HG02885 (cell line): ENCODE data around the gene MCOLN2.
A peak's percentile ranks its signal among the peaks of the same experiment; 100 is the strongest.
"Not testable (repeated sequence)": the region's sequence is repeated elsewhere in the genome, so short reads cannot be mapped to it uniquely, and the experiment has no call there.

Experiments
- ATAC-seq: cut with Tn5 transposase; IDR thresholded peaks from one replicate; pipeline ENCODE4 v1.9.1; 2021; ENCODE audit warnings: mild to moderate bottlenecking; ENCODE audit not compliant: unreplicated experiment, poor library complexity

MCOLN2 gene

DNA sequence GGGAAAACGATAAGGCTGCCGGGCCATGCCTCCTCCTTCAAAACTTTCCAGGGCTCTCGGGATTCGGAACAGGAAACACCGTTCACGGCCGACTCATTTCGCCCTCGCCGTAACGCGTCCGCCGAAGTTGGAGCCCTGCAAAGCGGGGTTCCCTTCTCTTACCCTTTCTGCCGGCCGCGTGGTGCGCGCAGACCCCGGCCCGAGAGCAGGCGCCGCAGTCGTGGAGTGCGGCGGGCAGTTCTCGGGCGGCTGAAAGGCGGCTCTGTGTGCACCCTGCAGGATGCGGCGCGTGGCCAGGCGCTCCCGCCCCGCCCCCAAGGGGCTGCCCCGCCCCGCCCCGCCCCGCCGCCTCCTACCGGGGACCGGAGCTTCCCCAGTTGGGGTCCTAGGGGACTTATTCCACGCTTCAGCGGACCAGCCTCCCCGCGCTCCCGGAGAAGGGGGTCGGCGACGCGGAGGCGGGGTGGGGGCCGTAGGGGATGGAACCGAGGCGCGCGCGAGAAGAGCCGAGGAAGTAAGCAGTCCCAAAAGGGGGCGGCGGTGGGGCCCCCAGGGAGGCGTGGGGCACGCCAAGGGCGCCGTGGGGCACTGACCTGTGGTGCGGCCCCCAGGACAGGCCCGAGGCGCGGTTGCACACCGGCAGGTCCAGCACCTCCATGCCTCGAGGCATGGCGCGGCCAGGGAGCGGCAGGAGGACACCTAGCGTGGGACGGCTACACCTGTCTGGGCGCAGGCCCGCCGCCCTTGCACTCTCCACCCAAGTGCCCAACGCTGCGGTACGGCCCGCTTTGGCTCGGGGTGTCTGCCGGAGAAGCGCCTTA, at the start of gene MCOLN2:
TSS of gene MCOLN2 (minus strand) at position 268 of the 821 bp plus-strand sequence. CDS start at position 27, 241 bp downstream.
- peak; percentile 63 for ATAC-seq

DNA sequence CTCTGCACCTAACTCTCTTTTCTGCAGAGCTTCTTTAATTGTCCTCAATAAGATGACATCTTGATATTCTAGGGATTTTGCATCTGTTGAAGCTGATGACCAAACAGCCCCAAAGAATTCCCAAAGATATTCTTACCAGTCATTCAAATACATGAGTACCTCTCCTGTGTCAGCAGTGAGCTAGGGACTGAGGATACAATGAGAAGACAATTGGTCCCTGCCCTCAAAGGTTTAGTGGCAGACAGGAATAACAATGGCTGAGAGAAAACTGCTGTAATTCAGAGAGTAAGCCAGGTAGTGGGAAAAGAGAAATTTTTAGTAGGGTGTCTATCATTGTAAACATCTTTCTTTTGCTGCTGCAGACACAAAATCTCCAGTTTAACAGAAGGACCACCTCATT, 45.5 kb upstream of the MCOLN2 start:
- no peak for ATAC-seq

DNA sequence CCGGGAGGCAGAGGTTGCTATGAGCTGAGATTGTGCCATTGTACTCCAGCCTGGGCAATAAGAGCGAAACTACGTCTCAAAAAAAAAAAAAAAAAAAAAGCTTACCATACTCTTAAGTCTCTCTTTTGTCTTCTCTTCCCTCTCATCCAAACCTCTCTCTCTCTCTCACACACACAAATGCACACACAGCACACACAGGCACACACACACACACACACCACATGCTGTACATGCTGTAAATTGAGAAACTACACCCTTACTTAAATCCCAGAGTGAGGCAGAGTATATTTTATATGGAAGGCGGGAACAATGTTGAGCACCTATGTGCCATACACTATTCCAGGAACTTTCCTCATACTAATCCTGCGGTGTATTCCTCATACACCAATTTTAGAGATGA, 44.9 kb upstream of the MCOLN2 start:
- ATAC-seq = no peak

DNA sequence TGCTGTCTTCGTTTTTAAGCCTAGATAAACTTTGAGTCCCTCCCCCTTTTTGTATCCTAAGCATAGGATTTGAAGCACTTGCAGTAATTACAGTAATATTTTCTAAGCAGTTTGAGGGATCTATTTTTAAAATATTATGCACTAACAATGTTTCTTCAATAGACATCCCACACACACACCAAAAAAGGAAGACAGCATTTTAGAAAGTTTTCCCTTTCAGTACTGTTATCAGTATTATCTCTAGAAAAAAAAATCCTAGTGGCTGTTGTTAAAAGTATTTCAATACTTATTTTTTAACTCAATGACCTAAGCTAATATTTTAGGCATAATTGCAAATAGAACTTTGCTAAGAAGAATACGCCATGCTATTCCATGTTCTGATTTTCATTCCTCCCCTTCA, 36.3 kb upstream of the MCOLN2 start:
- ATAC-seq = peak; percentile 64

DNA sequence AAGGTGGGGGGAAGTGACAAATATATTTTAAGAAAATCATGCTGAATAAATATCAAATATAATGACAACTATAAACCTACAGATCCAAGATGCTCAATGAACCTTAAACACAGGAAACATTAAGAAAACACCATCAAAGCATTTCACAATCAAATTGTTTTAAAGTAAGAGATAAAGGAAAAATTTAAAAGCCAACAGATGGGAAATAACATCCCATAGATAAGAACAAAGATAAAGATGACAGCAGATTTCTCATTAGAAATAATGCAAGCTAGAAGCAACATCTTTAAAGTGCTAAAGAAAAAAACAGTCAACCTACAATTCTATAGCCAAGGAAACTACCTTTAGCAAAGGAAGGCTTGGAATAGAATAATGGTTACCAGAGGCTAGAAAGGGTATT, 33.6 kb upstream of the MCOLN2 start:
- ATAC-seq = no peak

DNA sequence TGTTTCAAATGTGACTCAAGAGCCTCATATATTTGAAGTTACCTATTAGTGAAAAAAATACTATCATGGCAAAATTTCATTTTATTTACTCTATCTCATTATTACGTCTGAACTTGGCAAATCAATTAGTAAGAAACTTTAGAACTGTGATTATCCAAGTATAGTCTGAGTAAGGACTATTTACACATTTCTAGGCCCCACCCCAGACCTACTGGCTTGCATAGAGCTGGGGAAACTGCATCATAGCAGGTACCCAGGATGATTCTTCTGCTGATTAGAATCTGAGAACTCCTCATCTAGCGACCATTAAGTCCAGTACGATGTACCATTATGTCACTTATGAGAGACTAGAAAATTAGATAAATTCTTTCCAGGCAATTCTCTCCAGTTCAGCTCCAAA, 31.2 kb upstream of the MCOLN2 start:
- no peak for ATAC-seq

DNA sequence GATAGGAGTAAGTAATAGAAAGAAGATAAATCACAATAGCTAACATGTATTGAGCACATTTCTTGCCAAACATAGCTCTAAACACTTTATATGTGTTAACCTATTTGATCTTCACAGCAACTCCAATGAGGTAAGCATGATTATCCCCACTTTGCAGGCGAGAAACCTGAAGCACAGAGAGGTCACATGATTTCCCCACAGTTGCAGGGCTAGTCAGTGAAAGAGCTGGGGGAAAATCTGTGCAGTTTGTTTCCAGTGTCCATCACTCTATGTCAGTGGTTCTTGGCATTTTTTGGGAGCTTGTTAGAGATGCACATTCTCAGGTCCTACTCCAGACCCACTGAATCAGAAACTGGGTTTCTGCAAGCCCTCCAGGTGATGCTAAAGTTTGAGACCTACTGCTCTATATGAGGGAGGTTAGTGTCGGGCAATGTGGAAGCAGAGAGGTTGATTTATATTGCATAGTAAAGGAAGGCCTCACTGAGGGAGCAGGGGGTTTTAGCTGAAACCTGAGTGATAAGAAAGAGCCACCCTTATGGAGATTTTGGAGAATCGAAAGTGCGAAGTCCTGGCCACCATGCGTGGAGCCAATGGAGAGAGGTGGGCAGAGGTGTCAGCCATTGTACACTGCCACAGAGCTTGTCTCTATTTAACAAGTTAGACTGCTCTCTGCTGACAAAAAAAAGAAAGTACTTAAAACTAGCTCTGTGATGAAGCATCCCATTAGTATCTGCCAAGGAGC, 30.5 kb upstream of the MCOLN2 start:
- ATAC-seq = peak; percentile 87

DNA sequence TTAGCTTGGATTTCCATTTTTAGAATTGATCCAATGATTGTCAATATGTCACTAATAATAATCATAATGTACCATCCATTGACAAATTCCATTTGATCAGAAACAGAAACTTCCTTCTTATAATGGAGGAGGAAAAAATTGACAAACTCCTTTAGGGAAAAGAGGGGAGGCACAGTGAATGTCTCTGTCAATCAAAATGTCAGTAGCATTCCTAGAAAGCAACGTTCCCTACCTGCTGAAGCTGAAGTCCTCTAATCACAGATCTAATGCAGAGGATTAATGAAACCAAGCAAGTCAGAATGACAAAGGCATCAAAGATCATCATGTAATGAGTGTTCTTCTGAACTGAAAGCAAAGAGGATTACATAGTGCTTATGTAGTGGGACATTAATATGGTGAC, 29.0 kb upstream of the MCOLN2 start:
- no peak for ATAC-seq

DNA sequence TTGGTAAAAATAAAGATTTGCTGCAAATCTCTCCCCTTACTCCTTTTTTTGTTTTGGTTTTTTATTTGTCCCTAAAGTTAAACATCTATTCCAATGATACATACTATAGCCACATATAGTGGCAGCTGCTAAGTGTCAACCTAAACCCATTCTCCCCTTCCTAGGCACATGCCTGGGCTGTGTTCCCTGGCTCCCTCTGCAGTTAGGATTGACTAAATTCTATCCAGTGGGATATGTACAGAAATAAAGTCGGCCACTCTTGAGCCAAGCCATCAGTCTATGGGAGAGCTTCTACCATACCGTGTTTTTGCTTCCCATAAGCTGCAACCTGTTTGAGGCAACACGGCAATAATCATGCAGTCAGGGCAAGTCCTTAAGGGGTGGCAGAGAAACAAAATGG, 27.8 kb upstream of the MCOLN2 start:
- no peak for ATAC-seq

DNA sequence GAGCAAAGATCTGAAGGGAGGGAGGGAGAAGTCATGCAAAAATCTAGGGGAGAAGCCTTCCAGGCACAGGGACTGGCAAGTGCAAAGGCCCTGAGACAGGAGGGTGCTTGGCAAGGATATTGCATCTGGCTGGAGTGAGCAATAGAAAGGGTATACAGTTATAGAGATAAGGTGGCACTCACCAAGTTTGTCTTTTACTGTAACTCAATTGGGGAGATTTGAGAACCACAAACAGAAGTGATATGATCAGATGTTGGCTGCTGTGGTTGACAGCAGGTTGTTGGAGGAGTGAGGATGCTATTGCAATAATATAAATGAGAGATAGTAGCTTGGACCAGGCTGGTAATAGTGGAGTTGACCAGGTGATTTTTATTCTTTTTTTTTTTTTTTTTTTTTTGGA, 25.8 kb upstream of the MCOLN2 start:
- ATAC-seq = no peak

DNA sequence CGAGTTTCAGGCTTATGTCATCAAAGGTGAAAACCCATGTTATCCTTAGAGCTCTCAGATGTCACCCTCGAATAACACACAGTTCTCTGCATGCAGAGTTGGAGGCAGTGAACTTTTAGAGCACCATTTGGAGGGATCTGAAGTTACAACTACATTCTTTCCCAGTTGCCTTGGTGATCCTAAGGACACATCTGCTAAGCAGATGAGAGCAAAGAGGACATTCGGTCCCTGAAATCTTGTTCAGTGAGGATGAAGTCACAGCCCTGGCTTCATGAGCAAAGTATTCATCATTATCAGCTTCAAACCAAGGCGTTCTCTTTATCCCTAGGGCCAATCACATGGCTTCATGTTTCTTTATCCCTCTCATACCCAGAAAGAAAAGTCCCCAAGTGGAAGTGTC, 23.1 kb upstream of the MCOLN2 start:
- no peak for ATAC-seq

DNA sequence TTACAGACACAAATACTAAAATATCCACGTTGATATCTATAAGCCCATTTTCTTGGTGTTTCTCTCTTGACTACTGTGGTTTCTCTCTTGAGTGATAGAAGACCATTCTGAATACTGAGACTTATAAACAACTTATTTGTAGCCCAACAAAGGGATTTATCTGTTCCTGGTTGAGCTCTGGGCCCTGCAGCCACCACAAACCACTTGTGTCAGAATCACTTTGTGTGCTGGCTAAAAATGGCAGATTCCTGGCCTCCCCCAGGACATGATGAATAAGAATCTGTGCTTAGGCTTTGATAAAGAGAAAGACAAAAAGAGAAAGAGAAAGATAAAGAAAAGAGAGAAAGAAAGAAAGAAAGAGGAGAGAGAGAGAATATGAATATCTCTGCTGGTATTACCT, 18.9 kb upstream of the MCOLN2 start:
- no peak for ATAC-seq

DNA sequence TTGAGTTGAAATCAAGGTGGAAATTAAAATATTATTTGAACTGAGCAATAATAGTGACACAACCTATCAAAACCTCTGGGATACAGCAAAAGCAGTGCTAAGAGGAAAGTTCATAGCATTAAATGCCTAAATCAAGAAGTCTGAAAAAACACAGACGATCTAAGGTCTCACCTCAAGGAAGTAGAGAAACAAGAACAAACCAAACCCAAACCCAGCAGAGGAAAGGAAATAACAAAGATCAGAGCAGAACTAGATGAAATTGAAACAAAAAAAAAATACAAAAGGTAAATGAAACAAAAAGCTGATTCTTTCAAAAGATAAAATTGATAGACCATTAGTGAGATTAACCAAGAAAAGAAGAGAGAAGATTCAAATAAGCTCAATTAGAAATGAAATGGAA, 8.7 kb upstream of the MCOLN2 start:
- not testable (repeated sequence) for ATAC-seq

DNA sequence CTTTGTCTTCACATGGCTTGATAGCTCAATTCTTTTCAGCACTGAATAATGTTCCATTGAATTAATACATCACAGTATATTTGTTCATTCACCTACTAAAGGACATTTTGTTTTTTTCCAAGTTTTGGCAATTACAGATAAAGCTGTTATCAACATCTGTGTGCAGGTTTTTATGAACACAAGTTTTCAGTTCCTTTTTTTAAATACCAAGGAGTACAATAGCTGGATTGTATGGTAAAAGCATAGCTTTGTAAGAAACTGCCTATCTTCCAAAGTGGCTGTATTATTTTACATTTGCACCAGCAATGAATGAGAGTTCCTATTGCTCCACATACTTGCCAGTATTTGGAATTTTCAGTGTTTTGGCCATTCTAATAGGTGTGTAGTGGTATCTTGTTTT, 4.8 kb upstream of the MCOLN2 start:
- no peak for ATAC-seq

DNA sequence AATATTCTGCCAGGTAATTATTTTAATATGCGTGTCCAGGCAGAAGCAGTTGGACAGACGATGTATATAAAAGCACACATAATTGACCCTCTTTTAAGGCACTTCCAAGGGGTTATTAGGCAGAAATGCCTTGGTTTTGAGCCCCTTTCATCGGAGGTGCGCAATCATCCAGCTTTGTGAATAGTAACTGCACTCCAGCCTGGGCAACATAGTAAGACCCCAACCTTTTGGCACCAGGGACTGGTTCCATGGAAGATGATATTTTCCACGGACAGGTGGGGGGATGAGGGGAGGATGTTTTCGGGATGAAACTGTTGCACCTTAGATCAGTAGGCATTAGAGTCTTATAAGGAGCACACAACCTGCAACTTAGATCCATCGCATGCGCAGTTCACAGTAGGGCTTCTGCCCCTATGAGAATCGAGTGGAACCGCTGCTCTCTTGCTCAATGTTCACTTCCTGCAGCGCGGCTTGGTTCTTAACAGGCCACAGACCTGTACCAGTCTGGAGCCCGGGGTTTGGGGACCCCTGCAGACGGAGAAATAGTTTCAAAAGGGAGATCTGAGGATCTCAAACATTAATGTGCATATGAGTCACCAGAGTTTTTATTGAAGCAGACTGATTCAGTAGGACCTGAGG, 1.8 kb upstream of the MCOLN2 start:
- peak; percentile 45 for ATAC-seq

DNA sequence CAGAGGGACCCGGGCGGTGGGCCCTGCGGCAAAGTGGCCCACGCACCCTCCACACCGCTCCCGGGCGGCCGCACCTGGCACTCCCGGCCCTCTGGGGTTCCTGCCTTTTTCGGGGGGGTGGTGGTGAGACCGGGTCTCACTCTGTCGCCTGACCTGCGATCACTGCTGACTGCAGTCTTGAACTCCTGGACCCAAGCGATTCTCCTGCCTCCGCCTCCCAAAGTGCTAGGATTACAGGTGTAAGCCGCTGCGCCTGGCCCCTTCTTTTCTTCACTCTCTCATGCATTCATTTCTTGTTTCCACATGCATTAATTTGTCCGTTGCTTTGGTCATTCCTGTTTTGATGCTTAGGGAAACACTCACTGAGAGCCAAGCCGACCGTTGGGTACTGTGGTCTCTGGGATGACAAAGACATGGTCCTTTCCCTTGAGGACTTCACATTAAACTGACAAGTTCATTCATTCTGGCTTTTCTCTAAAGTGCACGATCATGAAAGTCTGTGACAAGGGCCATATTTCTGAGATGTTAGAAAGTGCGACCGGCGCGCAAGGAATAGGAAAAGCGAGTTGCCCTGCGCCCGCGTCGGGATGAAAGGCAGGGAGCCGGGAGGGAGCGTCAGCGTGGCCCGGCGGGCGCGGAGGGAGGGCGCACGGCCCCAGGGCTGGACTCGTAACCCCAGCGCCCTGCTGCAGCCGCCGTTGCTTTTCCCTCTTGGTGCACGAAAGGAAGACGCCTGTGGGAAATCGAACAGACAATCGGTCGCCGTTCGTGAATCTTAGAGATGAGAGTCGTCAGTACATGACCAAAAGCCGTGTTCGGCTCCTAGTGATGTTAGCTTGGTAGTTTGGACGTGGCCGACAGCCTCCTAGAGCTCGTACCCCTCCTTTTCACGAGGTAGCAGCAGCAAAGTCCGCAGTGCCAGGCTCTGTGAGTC, 1.0 kb upstream of the MCOLN2 start:
- ATAC-seq = no peak

DNA sequence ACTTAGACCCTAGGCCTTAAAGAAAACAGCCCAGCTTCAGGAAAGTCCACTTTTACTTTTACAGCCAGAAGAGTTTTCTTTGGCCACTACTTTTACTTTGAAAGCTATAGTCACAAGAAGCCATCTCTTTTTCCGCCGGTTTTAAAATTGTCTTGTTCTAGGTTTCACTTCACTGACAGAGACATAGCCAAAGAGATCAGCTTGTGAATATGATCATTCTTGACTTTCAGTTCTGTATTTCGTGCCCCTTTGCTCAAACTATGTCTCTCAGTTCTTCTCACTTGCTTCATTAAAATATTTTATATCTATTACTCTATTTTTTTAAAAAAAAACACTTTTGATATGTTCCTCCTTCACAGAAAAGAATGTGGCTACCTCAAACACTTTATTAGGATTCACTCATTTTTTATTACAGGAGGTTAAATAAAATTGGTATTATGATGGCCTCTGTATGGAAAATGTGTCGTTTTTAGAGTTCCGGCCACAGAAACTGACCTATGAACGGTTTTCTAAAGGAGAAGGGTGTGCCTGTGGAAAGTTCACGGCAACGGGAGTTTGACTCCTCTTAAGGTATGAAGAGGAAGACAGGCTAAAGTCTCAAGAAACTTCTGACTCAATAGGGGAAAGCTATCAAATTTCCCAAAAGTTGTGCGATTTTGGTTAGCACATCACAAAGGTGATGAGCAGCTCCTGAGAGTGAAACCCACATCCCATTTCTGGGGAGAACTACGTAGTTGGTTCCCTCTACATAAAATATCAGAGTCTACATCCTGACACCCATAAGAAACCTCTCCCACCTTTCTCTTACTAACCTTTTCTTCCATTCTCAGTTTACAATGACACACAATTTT, 1.2 kb downstream of the MCOLN2 start:
- ATAC-seq = peak; percentile 36

DNA sequence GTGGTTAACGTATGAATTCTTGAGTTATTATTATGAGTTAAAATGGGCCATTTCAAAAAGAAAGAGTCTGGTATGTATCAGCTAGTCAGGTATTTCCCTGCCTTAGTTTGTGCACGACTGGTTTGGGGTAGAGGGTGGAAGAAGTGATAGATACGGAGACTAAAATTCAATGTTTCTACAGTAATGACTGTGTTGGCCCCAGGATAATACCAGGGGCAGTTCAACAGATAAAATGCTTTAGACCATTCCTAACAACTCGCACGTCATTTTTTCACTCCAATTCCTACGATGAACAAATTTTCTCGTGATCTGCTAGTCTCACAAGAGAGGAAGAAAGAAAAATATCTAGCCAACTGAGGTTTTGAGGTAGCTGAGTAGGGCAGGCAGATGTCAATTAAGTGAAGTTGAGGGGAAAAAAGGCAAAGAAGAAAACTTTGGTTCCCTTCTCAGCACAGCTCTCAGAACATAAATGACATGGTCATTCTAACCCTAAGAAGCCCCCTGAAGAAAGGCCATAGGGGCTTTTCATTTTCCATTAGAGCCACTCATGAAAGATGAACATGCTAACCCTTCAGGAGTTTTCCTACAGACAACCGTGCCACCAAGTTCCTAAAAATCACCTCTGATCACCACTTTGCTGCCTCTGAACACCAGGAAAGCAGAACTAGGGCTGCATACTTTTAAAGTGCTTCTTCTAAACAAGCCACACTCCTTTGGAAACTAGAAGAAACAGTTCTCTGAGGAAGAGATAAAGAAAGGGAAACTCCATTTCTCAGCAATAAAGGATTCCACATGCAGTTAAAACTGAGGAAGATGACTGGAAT, 5.6 kb downstream of the MCOLN2 start:
- peak; percentile 36 for ATAC-seq
